EH (cell line): Measurements from ENCODE around the gene CUTC.

Source experiments
- DNase-seq: peaks from one replicate; pipeline ENCODE4 v3.0.0-alpha.2; 2015; ENCODE audit warnings: low read depth

Gene CUTC

DNA sequence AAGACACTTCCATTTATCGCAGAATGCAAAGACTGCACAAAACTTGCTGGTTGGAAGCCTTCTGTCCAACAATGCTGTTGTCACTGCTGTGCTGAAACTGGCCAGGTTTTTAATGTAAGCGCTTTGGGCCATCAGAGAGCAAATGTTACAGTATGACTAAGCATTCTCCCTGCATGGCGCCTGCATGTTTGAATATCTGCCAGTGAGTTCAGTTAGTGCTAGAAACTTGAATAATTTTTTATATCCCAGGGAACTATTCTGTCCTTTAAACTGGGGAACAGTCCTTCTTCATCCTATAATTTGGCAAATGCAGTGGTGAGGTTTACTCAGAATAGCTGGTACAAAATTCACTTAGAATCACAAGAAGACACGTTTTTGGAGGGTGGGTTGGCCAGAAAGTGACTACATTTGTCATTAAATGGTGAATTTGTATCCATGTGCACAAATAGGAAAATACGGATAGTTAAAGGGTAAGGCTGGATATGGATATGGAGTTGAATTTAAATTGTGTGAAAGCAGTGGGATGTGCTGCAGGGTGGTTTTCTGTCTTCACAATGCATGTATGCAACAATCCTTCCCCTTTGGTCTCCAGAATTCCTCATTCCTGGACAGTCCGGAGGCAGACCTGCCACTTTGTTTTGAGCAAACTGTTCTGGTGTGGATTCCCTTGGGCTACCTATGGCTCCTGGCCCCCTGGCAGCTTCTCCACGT is 52.1 kb downstream of the CUTC start:
- peak; percentile 93 for DNase-seq

DNA sequence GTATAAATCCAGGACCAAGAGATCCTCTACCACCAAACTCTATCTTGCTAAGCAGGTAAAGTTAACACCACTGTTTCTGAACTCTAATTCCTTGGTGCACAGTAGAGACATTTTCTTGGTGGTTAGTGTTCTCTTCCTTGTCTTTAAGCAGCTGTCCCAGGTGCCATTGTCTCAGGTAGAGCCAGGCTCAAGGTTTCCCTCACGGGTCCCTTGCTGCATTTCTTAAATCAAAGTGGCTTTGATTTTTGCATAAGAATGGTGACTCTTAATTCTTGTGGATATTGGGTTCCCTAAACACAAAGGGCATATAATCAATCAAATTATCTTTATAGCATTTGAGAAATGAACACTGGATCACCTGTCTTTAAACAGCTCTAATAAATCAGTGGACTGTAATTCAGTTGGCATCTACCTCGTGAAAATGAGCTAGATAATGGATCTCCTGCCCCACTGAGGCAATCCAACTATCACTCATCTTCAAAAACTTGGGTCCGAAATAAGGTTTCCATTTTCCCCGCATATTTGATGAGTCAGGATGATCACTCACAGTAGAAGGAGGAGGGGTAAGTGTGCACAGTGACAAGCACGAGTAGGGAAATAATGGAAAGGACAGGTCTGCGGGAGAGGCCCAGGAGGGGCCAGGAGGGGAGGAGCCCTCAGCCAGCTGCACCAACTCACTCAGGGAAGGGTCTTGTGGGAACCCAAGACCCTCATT is 52.9 kb downstream of the CUTC start:
- DNase-seq = peak; percentile 54

DNA sequence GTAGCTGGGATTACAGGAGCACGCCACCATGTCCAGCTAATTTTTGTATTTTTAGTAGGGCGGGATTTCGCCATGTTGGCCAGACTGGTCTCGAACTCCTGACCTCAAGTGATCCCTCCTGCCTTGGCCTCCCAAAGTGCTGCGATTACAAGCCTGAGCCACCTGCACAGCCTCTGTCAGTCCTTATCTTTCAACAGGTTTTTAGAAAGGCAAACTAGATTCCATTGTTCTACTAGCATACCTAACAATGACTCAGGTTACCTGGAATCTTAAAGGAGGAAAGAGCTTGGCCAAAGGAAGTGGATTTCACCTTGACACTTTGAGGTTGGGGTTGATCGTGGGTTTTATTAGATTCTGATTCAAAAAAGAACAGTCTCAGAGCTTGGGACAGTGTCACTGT is 53.6 kb downstream of the CUTC start:
- DNase-seq = no peak

DNA sequence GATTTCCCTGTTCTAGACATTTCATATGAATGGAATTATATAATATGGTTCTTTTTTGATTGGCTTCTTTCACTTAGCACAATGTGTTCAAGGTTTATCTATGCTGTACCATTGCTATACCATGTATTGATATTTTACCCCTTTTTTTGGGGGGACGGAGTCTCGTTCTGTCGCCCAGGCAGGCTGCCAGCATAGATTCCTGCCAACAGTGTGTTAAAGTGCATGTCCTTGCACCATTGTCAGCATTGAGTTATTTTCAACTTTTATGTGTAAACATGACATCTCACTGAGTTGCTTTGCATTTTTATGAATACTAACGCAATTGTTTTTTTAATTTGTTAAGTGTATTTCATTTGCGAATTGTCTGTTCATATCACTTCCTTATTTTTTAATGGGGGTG is 55.3 kb downstream of the CUTC start:
- no peak for DNase-seq

DNA sequence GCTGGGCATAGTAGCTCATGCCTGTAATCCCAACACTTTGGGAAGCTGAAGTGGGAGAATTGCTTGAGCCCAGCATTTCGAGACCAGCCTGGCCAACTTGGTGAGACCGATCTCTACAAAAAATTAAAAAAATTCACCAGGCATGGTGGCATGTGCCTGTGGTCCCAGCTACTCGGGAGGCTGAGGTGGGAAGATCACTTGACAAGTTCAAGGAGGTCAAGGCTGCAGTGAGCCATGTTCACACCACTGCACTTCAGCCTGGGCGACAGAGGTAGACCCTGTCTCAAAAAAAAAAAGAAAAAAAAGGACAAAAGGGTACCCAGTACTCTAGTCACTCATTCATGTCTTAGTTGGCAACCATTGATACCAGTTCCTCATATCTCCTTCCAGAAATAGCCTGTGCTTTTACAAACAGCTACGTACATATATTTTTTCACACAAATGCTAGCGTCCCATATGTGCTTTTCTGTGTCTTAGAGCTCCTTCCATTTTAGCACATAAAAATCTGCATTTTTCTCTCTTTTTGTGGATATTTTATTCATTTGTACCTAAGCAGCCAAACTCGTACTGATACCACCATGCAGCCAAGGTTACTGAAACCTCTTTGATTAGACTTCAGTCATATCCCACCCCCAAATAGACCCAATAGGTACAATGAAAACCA is 55.9 kb downstream of the CUTC start:
- DNase-seq = no peak

DNA sequence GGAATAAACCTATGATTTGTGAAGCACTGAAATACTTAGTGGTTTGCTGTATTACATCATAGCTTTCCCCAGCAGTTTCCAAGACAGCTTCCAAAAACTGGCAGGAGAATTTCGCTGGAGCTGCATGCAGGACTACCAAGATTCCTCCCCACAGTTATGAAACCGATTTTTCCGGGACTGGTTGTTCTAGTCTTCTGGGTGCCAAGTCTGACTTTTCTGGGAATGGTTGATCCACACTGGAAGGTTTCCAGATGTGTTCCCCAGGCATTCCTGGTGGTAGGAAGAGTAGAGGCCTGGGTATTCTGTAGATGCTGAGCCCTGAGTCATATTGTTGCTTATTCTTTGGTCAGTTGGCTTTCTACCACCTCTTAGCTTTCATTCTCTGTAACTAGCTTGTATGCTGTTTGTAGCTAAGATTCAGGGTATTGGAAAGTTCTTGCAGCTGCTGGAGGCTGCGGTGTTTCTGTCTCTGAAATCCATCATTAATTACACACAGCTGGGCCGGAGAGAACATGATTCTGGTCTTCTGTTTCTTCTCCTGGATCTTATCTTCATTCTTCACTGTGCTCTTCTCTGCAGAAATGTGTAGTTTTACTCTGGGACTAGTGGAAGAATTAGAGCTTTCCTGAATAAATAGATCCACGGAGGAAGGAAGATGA is 56.7 kb downstream of the CUTC start:
- peak; percentile 97 for DNase-seq

DNA sequence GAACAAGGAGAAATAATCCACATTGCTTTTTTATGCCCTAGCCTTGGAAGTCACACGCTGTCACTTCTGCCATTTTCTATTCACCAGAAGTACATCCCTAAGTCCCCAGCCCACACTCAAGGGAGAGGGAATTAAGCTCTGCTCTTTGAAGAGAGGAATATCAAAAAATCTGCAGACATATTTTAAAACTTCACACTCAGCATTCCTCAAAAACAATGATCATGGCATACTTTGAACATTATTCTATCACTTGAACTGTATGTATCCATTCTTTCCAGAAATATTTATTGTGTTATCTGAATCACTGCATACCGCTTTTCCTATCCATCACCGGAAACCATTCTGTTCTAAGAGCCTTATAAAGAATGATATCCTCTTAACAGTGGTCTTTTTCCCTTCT is 59.8 kb downstream of the CUTC start:
- no peak for DNase-seq

DNA sequence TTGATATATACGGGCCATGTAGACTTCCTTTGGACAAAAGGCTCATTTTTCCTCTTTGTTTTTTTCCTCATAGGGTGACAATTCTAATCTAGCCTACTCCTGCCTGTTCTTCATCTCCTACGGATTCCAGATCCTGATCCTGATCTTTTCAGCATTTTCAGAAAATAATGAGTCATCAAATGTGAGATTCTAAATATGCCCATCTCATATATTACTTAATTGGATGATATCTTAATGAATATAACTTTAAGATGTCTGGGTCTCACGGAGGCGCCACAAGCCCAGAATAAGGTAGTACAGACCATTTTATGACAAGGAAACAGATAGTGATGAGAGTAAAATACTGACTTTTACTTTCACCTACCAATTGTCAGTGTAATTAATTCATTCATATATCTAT is 61.8 kb downstream of the CUTC start:
- DNase-seq = no peak

DNA sequence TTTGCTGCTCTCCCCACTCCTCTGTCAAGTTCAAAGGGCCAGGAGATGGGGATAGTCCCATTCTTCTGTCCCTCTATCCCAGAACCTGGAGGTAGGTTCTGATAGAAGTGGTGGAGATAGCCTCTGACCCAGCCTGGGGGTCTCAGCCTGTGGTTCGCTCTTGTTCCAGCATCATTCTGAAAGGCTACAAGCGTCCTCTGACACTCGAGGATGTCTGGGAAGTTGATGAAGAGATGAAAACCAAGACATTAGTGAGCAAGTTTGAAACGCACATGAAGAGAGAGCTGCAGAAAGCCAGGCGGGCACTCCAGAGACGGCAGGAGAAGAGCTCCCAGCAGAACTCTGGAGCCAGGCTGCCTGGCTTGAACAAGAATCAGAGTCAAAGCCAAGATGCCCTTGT is 64.9 kb downstream of the CUTC start:
- no peak for DNase-seq

DNA sequence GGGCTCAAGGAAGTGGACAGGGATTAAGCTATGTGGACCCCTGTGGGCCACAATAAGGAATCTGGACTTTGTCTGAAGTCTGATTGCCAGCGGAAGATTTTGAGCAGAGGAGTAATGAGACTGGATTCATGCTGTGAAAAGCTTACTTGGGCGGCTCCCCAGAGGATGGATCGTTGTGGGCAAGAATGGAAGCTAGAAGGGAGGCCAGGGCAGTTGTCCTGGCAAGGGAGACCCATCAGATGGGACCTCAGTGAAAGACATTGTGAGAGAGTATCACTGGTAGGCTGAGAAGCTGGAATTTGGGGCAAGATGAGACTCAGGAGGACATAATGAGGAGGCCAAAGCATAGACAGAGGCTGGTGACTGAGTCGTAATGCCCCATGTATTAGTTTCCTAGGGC is 66.0 kb downstream of the CUTC start:
- no peak for DNase-seq

DNA sequence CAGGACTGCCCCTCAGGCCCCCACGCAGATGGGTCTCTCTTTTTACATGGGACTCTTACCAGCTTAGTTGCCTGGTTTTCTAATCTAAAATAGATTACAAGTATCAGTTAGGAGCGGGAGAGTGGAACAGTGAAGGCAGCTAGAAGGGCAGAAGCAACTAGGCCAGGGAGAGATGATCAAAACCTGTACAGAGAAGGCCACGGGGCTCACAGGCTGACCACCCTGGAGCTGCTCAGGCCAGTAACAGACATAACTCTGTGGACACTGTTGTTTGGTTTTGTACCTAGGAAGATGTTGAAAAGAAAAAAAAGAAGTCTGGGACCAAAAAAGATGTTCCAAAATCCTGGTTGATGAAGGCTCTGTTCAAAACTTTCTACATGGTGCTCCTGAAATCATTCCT is 66.9 kb downstream of the CUTC start:
- no peak for DNase-seq

DNA sequence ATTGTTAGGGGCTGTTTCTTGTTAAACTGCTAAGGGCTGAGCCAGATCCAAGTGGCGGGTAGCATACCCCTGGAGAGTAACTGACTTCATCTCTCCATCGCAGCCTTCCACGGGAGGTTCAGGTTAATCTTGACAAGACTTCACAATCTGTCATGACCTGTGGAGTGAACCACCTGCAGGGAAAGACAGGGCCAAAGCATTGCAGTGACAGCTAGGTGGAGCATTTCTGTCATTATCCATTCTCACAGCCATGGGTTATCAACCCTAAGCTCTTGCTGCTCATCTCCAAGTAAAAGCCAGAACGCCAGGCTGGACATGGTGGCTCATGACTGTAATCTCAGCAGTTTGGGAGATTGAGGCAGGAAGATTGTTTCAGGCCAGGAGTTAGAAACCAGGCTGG is 67.6 kb downstream of the CUTC start:
- DNase-seq = no peak

DNA sequence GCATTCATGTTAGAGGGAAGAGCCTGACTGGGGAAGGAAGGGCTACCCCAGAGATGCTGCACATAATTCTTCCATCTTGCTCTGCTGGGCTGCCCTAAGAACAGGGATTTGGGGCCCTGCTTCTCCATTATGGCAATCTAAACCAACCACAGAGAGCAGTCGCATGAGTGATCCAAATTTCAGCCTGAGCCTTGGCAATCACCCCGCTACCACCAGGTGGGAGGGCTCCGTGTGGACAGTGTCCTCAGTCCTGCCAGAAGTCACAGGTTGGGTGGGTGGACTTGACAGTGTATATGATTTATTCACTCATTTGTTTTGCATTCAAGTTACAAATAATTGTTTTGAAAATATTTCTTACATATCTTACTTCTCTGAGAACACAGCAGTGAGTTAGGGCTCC is 72.4 kb downstream of the CUTC start:
- no peak for DNase-seq

DNA sequence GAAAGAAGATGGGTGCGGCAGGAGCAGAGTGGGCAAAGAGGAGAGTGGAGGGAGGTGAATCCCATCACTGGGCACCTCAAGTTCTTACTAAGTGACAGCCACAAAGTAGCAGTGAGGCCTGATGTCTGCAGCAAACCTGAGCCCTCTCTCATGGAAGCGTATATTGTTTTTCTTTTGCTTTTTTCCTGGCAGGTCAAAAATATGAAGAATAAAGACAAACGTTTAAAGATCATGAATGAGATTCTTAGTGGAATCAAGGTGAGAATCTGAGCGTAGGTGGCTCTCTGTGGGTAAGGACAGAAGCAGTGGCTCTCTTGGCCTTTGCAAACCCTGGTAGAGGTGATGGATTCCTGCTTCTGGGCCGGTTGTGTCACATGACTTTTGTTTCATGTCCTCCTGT is 73.2 kb downstream of the CUTC start:
- DNase-seq = no peak
